Astrocyte of the cerebellum (primary cell): ENCODE measurements around the gene BST1.

Experiments
- DNase-seq: peaks from one replicate; pipeline ENCODE4 v3.0.0-alpha.2; 2011; ENCODE audit warnings: low read depth
- H3K4me3 ChIP-seq: 2 replicates; pipeline ENCODE4 v1.5.1; 2011; ENCODE audit warnings: mild to moderate bottlenecking, low read depth, low read length, moderate library complexity
- CTCF ChIP-seq: IDR thresholded peaks from 2 replicates; pipeline ENCODE4 v1.5.1; 2012; ENCODE audit warnings: low read length, low read depth, moderate library complexity, mild to moderate bottlenecking; ENCODE audit errors: missing control alignments
- in situ Hi-C: cut with HindIII; loops from 2 replicates; pipeline ENCODE4 v1.10.0; 2017; ENCODE audit warnings: low sequenced_read_pairs

BST1 gene, protein sequence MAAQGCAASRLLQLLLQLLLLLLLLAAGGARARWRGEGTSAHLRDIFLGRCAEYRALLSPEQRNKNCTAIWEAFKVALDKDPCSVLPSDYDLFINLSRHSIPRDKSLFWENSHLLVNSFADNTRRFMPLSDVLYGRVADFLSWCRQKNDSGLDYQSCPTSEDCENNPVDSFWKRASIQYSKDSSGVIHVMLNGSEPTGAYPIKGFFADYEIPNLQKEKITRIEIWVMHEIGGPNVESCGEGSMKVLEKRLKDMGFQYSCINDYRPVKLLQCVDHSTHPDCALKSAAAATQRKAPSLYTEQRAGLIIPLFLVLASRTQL

GRCh38 chr4:15702941-15703403, at the start of gene BST1:
Gene BST1 (plus strand): TSS chr4:15703065. CDS start chr4:15703145, 80 bp downstream.
- no peak for DNase-seq
- in situ Hi-C loops: no loop called here
- peak within 1 kb of the TSS; percentile 48 for H3K4me3 ChIP-seq
- TF ChIP-seq CTCF: no peak

- no peak for TF ChIP-seq CTCF
- in situ Hi-C loops: no loop called here
- H3K4me3 ChIP-seq: peak overlapping the region; percentile 79
- no peak for DNase-seq
These were observed 49.4 kb upstream of the BST1 start for GRCh38 chr4:15653420-15653819.

GRCh38 chr4:15653864-15654592, 48.8 kb upstream of the BST1 start:
- peak overlapping the region; percentile 79 for H3K4me3 ChIP-seq
- DNase-seq: no peak
- no peak for TF ChIP-seq CTCF
- in situ Hi-C loops: no loop called here

- in situ Hi-C loops: no loop called here
- H3K4me3 ChIP-seq: peak overlapping the region; percentile 79
- TF ChIP-seq CTCF: no peak
- DNase-seq: no peak
These were observed 48.2 kb upstream of the BST1 start for GRCh38 chr4:15654593-15655222.

DNA sequence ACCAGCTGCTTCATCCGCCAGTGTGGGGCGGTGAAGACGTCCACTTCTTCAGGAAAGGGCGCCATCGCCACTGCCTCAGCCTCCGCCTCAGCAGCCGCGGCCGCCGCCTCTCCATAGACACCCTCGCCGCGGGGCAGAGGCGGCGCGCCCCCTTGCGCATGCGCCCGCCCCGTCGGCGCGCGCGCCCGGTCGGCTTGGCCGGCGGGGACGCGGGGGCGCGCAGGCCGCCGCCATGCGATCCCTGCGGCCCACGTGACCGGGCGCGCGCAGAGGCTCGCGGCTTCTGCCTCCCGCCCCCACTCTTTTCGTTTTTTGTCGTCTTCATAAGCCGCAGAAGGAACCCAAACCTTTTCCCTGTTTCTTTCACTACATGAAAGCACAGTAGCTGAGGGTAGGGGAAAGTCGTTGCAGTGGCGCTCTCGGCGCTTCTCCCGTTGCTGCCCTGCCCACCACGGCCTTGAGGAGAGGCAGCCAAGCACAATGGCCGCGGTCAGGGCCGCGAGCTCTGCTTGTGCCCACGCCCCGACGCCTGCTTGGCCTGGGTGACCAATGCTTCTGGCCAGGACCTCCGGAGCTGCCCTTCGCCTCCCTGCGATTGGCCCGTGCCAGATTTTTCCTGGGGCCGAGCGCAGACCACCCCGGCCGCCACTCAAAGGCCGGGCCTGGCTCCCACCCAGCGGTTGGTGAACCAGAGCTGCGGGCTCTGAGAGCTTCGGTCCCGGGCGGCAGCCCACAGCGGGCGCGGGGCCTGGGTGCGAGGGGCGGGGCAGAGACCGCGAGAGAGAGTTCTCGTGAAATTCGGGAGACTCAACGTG, 47.4 kb upstream of the BST1 start, which contains the start of gene FBXL5:
TSS of gene FBXL5 (minus strand) at position 135 of the 815 bp plus-strand sequence. CDS start at position 65, 70 bp downstream.
- TF ChIP-seq CTCF: no peak
- H3K4me3 ChIP-seq: peak within 1 kb of the TSS; percentile 79
- in situ Hi-C loops: no loop called here
- peak; percentile 65 for DNase-seq
